Natural killer cell (primary cell): Measurements from ENCODE around the gene SRSF2. TPM values are rescaled to one million over a fixed set of nuclear protein-coding genes. Genes with fewer than 3 reads are reported as not detected.
A peak's percentile ranks its signal among the peaks of the same experiment; 100 is the strongest.

Experiments used
- ATAC-seq, 3 donors: fragments of 150-1000 bp in 2 of 3; fragments of 200-7000 bp in 1 of 3; cut with Tn5 transposase; 1 replicate in 1 of 3; 2 replicates in 2 of 3; pipeline ENCODE4 v1.10.0; 2021; ENCODE audit warnings: mild to moderate bottlenecking in 2 of 3, moderate library complexity in 2 of 3
- DNase-seq, 2 donors: peaks; one replicate each; pipeline versions ENCODE4 v3.0.0 to v3.0.0-alpha.2; 2013 to 2021; ENCODE audit warnings: mixed read lengths in 1 of 2
- H3K27ac ChIP-seq: one replicate; pipeline ENCODE4 v1.5.1; 2013; ENCODE audit warnings: mild to moderate bottlenecking, low read length
- H3K27me3 ChIP-seq: one replicate; pipeline ENCODE4 v1.6.1; 2013; ENCODE audit warnings: low read length; ENCODE audit not compliant: control insufficient read depth, insufficient read depth
- H3K36me3 ChIP-seq: one replicate; pipeline ENCODE4 v1.6.1; 2013; ENCODE audit warnings: low read length; ENCODE audit not compliant: control insufficient read depth, insufficient read depth
- H3K4me1 ChIP-seq: one replicate; pipeline ENCODE4 v1.6.1; 2013; ENCODE audit warnings: low read length; ENCODE audit not compliant: control insufficient read depth, insufficient read depth
- H3K4me3 ChIP-seq: one replicate; pipeline ENCODE4 v1.5.1; 2013; ENCODE audit warnings: low read length
- H3K9me3 ChIP-seq: one replicate; pipeline ENCODE4 v1.6.1; 2013; ENCODE audit warnings: low read length; ENCODE audit not compliant: control insufficient read depth, insufficient read depth
- H3K27ac Mint-ChIP-seq, 2 donors: one replicate each; pipeline ENCODE4 v1.8.0; 2022; ENCODE audit warnings: mild to moderate bottlenecking in 2 of 2, mixed read lengths in 2 of 2, moderate library complexity in 1 of 2
- H3K27me3 Mint-ChIP-seq, 2 donors: one replicate each; pipeline ENCODE4 v1.8.0; 2022; ENCODE audit warnings: low read depth in 2 of 2, mixed read lengths in 2 of 2
- H3K36me3 Mint-ChIP-seq: one replicate; pipeline ENCODE4 v1.8.0; 2022; ENCODE audit warnings: mixed read lengths
- H3K4me1 Mint-ChIP-seq, 2 donors: one replicate each; pipeline ENCODE4 v1.8.0; 2022; ENCODE audit warnings: mixed read lengths in 2 of 2
- H3K4me3 Mint-ChIP-seq: one replicate; pipeline ENCODE4 v1.8.0; 2022; ENCODE audit warnings: mild to moderate bottlenecking, moderate library complexity, mixed read lengths
- H3K9me3 Mint-ChIP-seq, 2 donors: one replicate each; pipeline ENCODE4 v1.8.0; 2022; ENCODE audit warnings: mixed read lengths in 2 of 2
- CTCF ChIP-seq: fragments of 200-600 bp; IDR thresholded peaks from one replicate; pipeline ENCODE4 v1.8.0; 2022; ENCODE audit warnings: antibody characterized with exemption
- WGBS: methylation state at CpG from one replicate; pipeline ENCODE4 v1.1.7; 2013; ENCODE audit warnings: missing lambda C conversion rate; ENCODE audit not compliant: insufficient coverage; 5-methylcytosine and 5-hydroxymethylcytosine counted together
- intact Hi-C: fragments of 100-400 bp; cut with micrococcal nuclease; formaldehyde crosslinking; loops from one replicate; pipeline ENCODE4 v1.14.2; 2022
- total RNA-seq, 4 donors: library from RNA; stranded (reverse); fragments of 120-200 nt in 1 of 4; gene quantifications; one replicate each; pipeline versions ENCODE4 v1.2.3 to v1.2.4, GENCODE V29; 2013 to 2022

Gene SRSF2
- total RNA-seq, 3 donors from 2014 or later (not counting 1 experiment from before 2014, with no cell fraction given): 402 to 548 (median 503) TPM

- H3K27me3 Mint-ChIP-seq: no peaks in the 10 kb centered on the region
- H3K4me3 Mint-ChIP-seq: no peak overlapping the region
- 96% methylated on average over 12 of the region's 12 CpGs for WGBS
- no peak overlapping the region for H3K27ac ChIP-seq
- H3K9me3 Mint-ChIP-seq: no peaks in the 10 kb centered on the region
- H3K36me3 ChIP-seq: peaks cover 27% of the 10 kb centered on the region
- DNase-seq (peak in 1 of 2 donors; percentile 47), ATAC-seq (no peak)
- H3K36me3 Mint-ChIP-seq: no peaks in the 10 kb centered on the region
- H3K4me3 ChIP-seq: no peak overlapping the region
- no peaks in the 10 kb centered on the region for H3K4me1 ChIP-seq
- no peaks in the 10 kb centered on the region for H3K9me3 ChIP-seq
- H3K27me3 ChIP-seq: no peaks in the 10 kb centered on the region
- no peaks in the 10 kb centered on the region for H3K4me1 Mint-ChIP-seq
- intact Hi-C loops: no loop called here
- H3K27ac Mint-ChIP-seq: no peak overlapping the region
- TF ChIP-seq CTCF: no peak
These were observed 44.2 kb upstream of the SRSF2 start for GRCh38 chr17:76781056-76781982.

- peaks cover 41% of the 10 kb centered on the region for H3K36me3 ChIP-seq
- intact Hi-C loops: loop anchor here (2.0 kb wide), 1 partner anchor 30 kb away; no protein-coding TSS in a partner anchor
These were observed 38.0 kb upstream of the SRSF2 start for GRCh38 chr17:76775021-76775600.

DNA sequence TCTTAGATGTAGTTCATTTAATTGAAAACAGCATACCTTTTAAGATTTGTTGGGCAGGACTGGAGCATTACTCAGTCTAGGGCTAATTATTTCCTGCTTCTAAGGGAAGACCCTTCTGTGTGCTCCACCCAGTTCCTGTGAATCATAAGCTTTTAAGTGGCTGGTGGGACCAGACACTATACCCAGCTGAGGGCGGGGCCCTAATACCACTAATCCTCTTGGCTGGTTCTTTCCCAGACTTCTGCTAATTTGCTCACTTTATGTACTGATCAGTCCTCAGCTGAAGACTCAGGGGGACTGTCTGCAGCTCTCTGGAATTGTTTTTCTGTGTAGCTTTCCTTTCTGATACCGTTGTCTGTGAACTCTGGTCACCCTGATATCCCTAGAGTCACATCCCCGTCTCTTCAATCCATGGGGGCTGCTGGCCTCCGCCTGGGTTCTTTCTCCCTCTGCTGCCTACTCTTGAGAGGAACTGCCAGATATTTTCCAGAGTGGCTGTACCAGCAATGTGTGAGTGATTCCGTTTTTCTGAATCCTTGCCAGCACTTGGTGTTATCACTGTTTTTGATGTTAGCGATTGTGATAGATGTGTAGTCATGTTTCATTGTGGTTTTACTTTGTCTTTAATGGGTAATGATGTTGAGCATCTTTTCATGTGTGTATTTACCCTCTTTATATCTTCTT, 35.9 kb upstream of the SRSF2 start:
- no peaks in the 10 kb centered on the region for H3K27me3 ChIP-seq
- Mint-ChIP-seq H3K27ac (peak overlapping the region; percentile 64 to 73), H3K9me3 (no peaks in the 10 kb centered on the region), H3K36me3 (peaks cover 8% of the 10 kb centered on the region), H3K4me1 (peaks cover 10 to 15% of the 10 kb centered on the region in 2 donors), H3K4me3 (peak overlapping the region; percentile 59), H3K27me3 (no peaks in the 10 kb centered on the region)
- TF ChIP-seq CTCF: no peak
- no peaks in the 10 kb centered on the region for H3K9me3 ChIP-seq
- DNase-seq (peak in 1 of 2 donors; percentile 84), ATAC-seq (peak; percentile 88 to 92 (median 92))
- peak overlapping the region; percentile 49 for H3K27ac ChIP-seq
- peaks cover 36% of the 10 kb centered on the region for H3K36me3 ChIP-seq
- no peak overlapping the region for H3K4me3 ChIP-seq
- H3K4me1 ChIP-seq: peaks cover 16% of the 10 kb centered on the region
- intact Hi-C loops: no loop called here
- WGBS: 82% methylated on average over 6 of the region's 6 CpGs

More at GRCh38 chr17:76775021-76775600, 38.0 kb upstream of the SRSF2 start:
- ATAC-seq (no peak), DNase-seq (no peak)
- Mint-ChIP-seq H3K4me1 (peaks cover 10 to 15% of the 10 kb centered on the region in 2 donors), H3K27ac (no peak overlapping the region), H3K27me3 (no peaks in the 10 kb centered on the region), H3K36me3 (no peaks in the 10 kb centered on the region), H3K9me3 (no peaks in the 10 kb centered on the region), H3K4me3 (no peak overlapping the region)
- no peak overlapping the region for H3K4me3 ChIP-seq
- TF ChIP-seq CTCF: no peak
- no peaks in the 10 kb centered on the region for H3K27me3 ChIP-seq
- H3K9me3 ChIP-seq: no peaks in the 10 kb centered on the region
- no peak overlapping the region for H3K27ac ChIP-seq
- H3K4me1 ChIP-seq: peaks cover 16% of the 10 kb centered on the region
- 96% methylated on average over 10 of the region's 10 CpGs for WGBS
